ENCODE measurements around the gene PTH2R. TPM values are rescaled to one million over a fixed set of nuclear protein-coding genes. Genes with fewer than 3 reads are reported as not detected.
"Not testable (repeated sequence)": the region's sequence is repeated elsewhere in the genome, so short reads cannot be mapped to it uniquely, and the experiment has no call there.

PTH2R gene
- total RNA-seq, 1 experiment from 2014 or later: not detected

DNA sequence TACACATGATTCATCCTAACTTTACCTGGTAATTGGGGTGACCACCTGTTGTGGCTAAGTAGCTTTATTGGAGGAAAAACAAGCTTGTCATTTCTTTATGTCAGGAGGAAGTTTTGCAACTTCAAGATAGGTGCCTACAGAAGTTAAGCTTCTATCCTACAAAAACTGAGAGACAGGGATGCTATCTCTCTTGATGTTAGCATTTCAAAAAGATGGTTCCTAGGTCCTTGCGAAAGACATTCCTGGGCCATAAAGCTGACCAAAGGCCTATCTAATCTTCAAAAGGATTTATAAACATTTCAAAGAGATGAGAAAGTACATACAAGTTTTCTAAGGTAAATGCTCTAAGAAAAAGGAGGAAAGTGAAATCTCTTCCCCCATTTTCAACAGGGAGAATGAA lies 61.0 kb downstream of the PTH2R start:
- no peak for TF ChIP-seq EZH2 (IDR thresholded peaks at IDR 0.05; ENCODE audit: borderline replicate concordance, low read depth, low read length, poor library complexity, severe bottlenecking)
- TF ChIP-seq, protein P1, sequence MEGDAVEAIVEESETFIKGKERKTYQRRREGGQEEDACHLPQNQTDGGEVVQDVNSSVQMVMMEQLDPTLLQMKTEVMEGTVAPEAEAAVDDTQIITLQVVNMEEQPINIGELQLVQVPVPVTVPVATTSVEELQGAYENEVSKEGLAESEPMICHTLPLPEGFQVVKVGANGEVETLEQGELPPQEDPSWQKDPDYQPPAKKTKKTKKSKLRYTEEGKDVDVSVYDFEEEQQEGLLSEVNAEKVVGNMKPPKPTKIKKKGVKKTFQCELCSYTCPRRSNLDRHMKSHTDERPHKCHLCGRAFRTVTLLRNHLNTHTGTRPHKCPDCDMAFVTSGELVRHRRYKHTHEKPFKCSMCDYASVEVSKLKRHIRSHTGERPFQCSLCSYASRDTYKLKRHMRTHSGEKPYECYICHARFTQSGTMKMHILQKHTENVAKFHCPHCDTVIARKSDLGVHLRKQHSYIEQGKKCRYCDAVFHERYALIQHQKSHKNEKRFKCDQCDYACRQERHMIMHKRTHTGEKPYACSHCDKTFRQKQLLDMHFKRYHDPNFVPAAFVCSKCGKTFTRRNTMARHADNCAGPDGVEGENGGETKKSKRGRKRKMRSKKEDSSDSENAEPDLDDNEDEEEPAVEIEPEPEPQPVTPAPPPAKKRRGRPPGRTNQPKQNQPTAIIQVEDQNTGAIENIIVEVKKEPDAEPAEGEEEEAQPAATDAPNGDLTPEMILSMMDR (conservative IDR thresholded peaks at IDR 0.05; ENCODE audit: low read depth, low read length): no peak
- Histone ChIP-seq H3K4me1 (ENCODE audit: insufficient read depth, low read length, poor library complexity, severe bottlenecking) (no peaks in the 10 kb centered on the region), H3K4me3 (ENCODE audit: low read depth, low read length, poor library complexity, severe bottlenecking) (no peak overlapping the region), H3K27ac (ENCODE audit: low read depth, low read length, poor library complexity, severe bottlenecking) (no peak overlapping the region), H3K9me3 (ENCODE audit: low read depth, low read length, poor library complexity, severe bottlenecking) (no peaks in the 10 kb centered on the region), H3K36me3 (ENCODE audit: insufficient read depth, low read length, poor library complexity, severe bottlenecking) (no peaks in the 10 kb centered on the region), H3K27me3 (replicated peaks; ENCODE audit: insufficient read depth, low read depth, low read length, poor library complexity) (peaks cover 32% of the 10 kb centered on the region)
- ChIA-PET CTCF (no interaction called here), POLR2A (ENCODE audit: low non-redundant PET) (no interaction called here)
- intact Hi-C loops (cut with micrococcal nuclease; ENCODE audit: unreplicated experiment): loop anchor here (10.0 kb wide), 1 partner anchor 857 kb away; no protein-coding TSS in a partner anchor
- no peak for DNase-seq (ENCODE audit: low spot score)
- no TSS peak for BruUV-seq (replicated peaks)

DNA sequence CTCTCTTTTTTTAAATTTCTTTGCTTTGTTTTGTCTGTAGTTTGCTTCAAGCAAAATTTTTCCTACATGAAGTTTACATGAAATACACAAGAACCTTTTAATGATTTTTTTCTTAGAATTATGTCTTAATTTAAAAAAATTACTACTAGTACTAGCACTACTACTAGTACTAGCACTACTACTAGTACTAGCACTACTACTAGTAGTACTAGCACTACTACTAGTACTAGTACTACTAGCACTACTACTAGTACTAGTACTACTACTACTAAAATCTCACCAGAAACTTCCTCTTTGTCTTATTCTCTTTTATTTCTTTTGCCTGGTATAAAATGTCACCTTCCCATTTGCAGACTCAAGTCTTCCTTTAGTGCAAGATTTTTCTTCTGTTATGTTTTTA lies 71.1 kb downstream of the PTH2R start:
- TF ChIP-seq EZH2 (IDR thresholded peaks at IDR 0.05; ENCODE audit: borderline replicate concordance, low read depth, low read length, poor library complexity, severe bottlenecking): no peak
- TF ChIP-seq, protein P1 (conservative IDR thresholded peaks at IDR 0.05; ENCODE audit: low read depth, low read length): no peak
- H3K27me3 ChIP-seq (replicated peaks; ENCODE audit: insufficient read depth, low read depth, low read length, poor library complexity): peaks cover 10% of the 10 kb centered on the region
- DNase-seq (ENCODE audit: low spot score): no peak
- CTCF ChIA-PET: no interaction called here
- BruUV-seq (replicated peaks): no TSS peak
- H3K36me3 ChIP-seq (ENCODE audit: insufficient read depth, low read length, poor library complexity, severe bottlenecking): no peaks in the 10 kb centered on the region
- H3K27ac ChIP-seq (ENCODE audit: low read depth, low read length, poor library complexity, severe bottlenecking): no peak overlapping the region
- intact Hi-C loops (cut with micrococcal nuclease; ENCODE audit: unreplicated experiment): loop anchor here (5.0 kb wide), 1 partner anchor 300 kb away; no protein-coding TSS in a partner anchor
- no peak overlapping the region for H3K4me3 ChIP-seq (ENCODE audit: low read depth, low read length, poor library complexity, severe bottlenecking)
- no peaks in the 10 kb centered on the region for H3K4me1 ChIP-seq (ENCODE audit: insufficient read depth, low read length, poor library complexity, severe bottlenecking)
- H3K9me3 ChIP-seq (ENCODE audit: low read depth, low read length, poor library complexity, severe bottlenecking): no peaks in the 10 kb centered on the region
- POLR2A ChIA-PET (ENCODE audit: low non-redundant PET): no interaction called here

DNA sequence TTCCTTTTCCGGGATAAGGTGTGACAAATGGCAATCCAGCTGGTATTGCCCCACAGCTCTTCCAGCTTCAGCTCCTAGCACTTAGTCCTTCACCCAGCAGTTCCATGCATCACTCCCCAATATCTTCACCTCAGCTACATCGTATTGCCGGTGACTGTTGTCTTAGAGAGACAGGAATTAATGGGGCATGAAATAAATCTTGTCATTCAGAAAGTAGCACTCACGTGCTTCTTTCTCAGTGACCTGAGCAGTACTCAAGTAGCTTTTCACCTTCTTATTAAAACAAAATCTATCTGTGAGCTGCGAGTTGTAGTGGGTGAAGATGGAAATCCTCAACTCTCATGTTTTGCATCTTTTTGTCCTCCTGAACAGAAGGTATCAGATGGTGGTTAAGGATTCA lies 72.8 kb downstream of the PTH2R start:
- Histone ChIP-seq H3K27ac (ENCODE audit: low read depth, low read length, poor library complexity, severe bottlenecking) (no peak overlapping the region), H3K4me3 (ENCODE audit: low read depth, low read length, poor library complexity, severe bottlenecking) (no peak overlapping the region), H3K36me3 (ENCODE audit: insufficient read depth, low read length, poor library complexity, severe bottlenecking) (no peaks in the 10 kb centered on the region), H3K9me3 (ENCODE audit: low read depth, low read length, poor library complexity, severe bottlenecking) (no peaks in the 10 kb centered on the region), H3K4me1 (ENCODE audit: insufficient read depth, low read length, poor library complexity, severe bottlenecking) (no peaks in the 10 kb centered on the region), H3K27me3 (replicated peaks; ENCODE audit: insufficient read depth, low read depth, low read length, poor library complexity) (peaks cover 10% of the 10 kb centered on the region)
- intact Hi-C loops (cut with micrococcal nuclease; ENCODE audit: unreplicated experiment): loop anchor here (5.0 kb wide), 1 partner anchor 302 kb away; no protein-coding TSS in a partner anchor
- no TSS peak for BruUV-seq (replicated peaks)
- DNase-seq (ENCODE audit: low spot score): no peak
- TF ChIP-seq, protein P1 (conservative IDR thresholded peaks at IDR 0.05; ENCODE audit: low read depth, low read length): no peak
- ChIA-PET CTCF (no interaction called here), POLR2A (ENCODE audit: low non-redundant PET) (no interaction called here)

DNA sequence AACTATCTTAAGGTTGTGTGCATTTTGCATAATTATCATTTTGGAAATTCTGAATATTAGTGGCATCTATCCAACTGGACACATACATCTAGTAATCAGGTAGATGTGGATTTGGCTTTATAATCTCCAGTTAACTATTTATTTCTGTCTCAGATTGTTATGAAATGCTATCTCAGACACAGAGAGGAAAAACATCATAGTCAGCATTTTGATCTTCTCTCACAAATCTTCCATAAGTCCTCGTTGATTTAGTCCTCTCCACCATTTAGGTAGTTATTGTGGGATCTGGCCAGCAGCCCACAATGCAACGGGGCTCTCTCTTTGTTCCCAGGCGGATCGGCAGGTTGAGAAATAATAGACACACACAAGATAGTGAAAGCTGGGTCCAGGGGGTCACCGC lies 75.4 kb downstream of the PTH2R start:
- BruUV-seq (replicated peaks); H3K4me1 ChIP-seq (ENCODE audit: insufficient read depth, low read length, poor library complexity, severe bottlenecking); H3K36me3 ChIP-seq (ENCODE audit: insufficient read depth, low read length, poor library complexity, severe bottlenecking); H3K27ac ChIP-seq (ENCODE audit: low read depth, low read length, poor library complexity, severe bottlenecking); DNase-seq (ENCODE audit: low spot score); POLR2A ChIA-PET (ENCODE audit: low non-redundant PET); H3K9me3 ChIP-seq (ENCODE audit: low read depth, low read length, poor library complexity, severe bottlenecking); H3K27me3 ChIP-seq (replicated peaks; ENCODE audit: insufficient read depth, low read depth, low read length, poor library complexity); intact Hi-C loops (cut with micrococcal nuclease; ENCODE audit: unreplicated experiment); H3K4me3 ChIP-seq (ENCODE audit: low read depth, low read length, poor library complexity, severe bottlenecking); CTCF ChIA-PET: not testable (repeated sequence)

DNA sequence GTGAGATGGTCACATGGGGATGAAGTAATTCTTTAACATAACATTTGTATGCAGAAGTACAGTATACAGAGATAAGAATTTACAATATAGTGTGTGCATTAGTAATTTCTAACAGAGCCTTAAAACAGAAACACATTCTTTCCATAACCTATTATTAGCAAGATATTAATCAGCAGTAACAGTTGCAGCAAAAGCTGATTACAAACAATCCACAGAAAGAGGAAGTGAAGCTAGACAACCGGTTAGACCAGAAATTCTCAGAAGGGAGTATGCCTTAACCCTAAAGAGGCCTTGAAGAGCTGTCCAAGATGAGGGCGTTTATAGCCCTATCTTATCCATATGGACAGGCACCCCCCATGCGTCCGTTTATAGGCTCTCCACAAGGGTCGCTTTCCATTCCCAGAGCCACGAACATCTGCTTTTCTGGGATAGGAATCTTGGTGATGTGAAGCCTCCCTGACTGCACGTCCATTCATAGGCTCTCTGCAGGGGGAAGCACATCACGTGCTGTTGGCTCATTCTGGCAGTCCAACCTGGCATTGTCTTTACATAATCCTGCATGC lies 75.9 kb downstream of the PTH2R start:
- H3K27ac ChIP-seq (ENCODE audit: low read depth, low read length, poor library complexity, severe bottlenecking); H3K4me3 ChIP-seq (ENCODE audit: low read depth, low read length, poor library complexity, severe bottlenecking); intact Hi-C loops (cut with micrococcal nuclease; ENCODE audit: unreplicated experiment); POLR2A ChIA-PET (ENCODE audit: low non-redundant PET); DNase-seq (ENCODE audit: low spot score); H3K4me1 ChIP-seq (ENCODE audit: insufficient read depth, low read length, poor library complexity, severe bottlenecking); H3K9me3 ChIP-seq (ENCODE audit: low read depth, low read length, poor library complexity, severe bottlenecking); H3K36me3 ChIP-seq (ENCODE audit: insufficient read depth, low read length, poor library complexity, severe bottlenecking); BruUV-seq (replicated peaks); H3K27me3 ChIP-seq (replicated peaks; ENCODE audit: insufficient read depth, low read depth, low read length, poor library complexity); CTCF ChIA-PET: not testable (repeated sequence)
